Activated T-cell treated with anti-CD3 and anti-CD28 coated beads, Interleukin-2, amount 50 U/mL, for 4 hours (primary cell): ENCODE measurements around the gene SLC22A14. TPM values are rescaled to one million over a fixed set of nuclear protein-coding genes. Genes with fewer than 3 reads are reported as not detected.

Experiments used
- ATAC-seq, 2 donors: fragments of 200-7000 bp; cut with Tn5 transposase; one replicate each; pipeline ENCODE4 v1.10.0; 2021
- DNase-seq: peaks from one replicate; pipeline ENCODE4 v3.0.0-alpha.2; 2020
- H3K27me3 Mint-ChIP-seq: one replicate; pipeline ENCODE4 v1.8.0; 2021; ENCODE audit warnings: low read depth, mixed read lengths
- H3K36me3 Mint-ChIP-seq: one replicate; pipeline ENCODE4 v1.8.0; 2022; ENCODE audit warnings: mixed read lengths; ENCODE audit not compliant: insufficient read depth
- H3K4me1 Mint-ChIP-seq: one replicate; pipeline ENCODE4 v1.8.0; 2021; ENCODE audit warnings: low read depth, mixed read lengths
- H3K4me3 Mint-ChIP-seq: one replicate; pipeline ENCODE4 v1.8.0; 2021; ENCODE audit warnings: mild to moderate bottlenecking, moderate library complexity, mixed read lengths
- H3K9me3 Mint-ChIP-seq: one replicate; pipeline ENCODE4 v1.8.0; 2021; ENCODE audit warnings: mixed read lengths
- total RNA-seq, 3 donors: library from RNA; stranded (reverse); gene quantifications; one replicate each; pipeline ENCODE4 v1.2.1, GENCODE V29; 2021

The SLC22A14 gene
- total RNA-seq, 3 donors from 2014 or later: not detected

GRCh38 chr3:38264779-38265178, 17.3 kb upstream of the SLC22A14 start:
- Mint-ChIP-seq H3K9me3 (no peaks in the 10 kb centered on the region), H3K36me3 (peaks cover 7% of the 10 kb centered on the region), H3K4me3 (no peak overlapping the region), H3K4me1 (peaks cover 18% of the 10 kb centered on the region), H3K27me3 (no peaks in the 10 kb centered on the region)
- ATAC-seq (no peak), DNase-seq (no peak)

- Mint-ChIP-seq H3K4me1 (peaks cover 17% of the 10 kb centered on the region), H3K27me3 (no peaks in the 10 kb centered on the region), H3K9me3 (no peaks in the 10 kb centered on the region), H3K36me3 (peaks cover 7% of the 10 kb centered on the region), H3K4me3 (no peak within 1 kb of the TSS)
- DNase-seq: no peak
- no peak for ATAC-seq
These were observed 16.3 kb upstream of the SLC22A14 start, which contains the start of gene SLC22A13 for GRCh38 chr3:38265604-38266307. SLC22A13 (plus strand) TSS chr3:38265812; CDS start chr3:38265861, 49 bp downstream.

GRCh38 chr3:38266810-38267209, 15.3 kb upstream of the SLC22A14 start:
- Mint-ChIP-seq H3K4me3 (no peak overlapping the region), H3K36me3 (peaks cover 6% of the 10 kb centered on the region), H3K27me3 (no peaks in the 10 kb centered on the region), H3K9me3 (no peaks in the 10 kb centered on the region), H3K4me1 (peaks cover 17% of the 10 kb centered on the region)
- DNase-seq (no peak), ATAC-seq (no peak)

GRCh38 chr3:38267662-38268061, 14.4 kb upstream of the SLC22A14 start:
- H3K4me1 Mint-ChIP-seq: peaks cover 17% of the 10 kb centered on the region
- ATAC-seq: no peak
- no peak for DNase-seq
- H3K27me3 Mint-ChIP-seq: no peaks in the 10 kb centered on the region
- H3K4me3 Mint-ChIP-seq: no peak overlapping the region
- no peaks in the 10 kb centered on the region for H3K9me3 Mint-ChIP-seq
- H3K36me3 Mint-ChIP-seq: peaks cover 4% of the 10 kb centered on the region

GRCh38 chr3:38268087-38268486, 14.0 kb upstream of the SLC22A14 start:
- ATAC-seq: no peak
- Mint-ChIP-seq H3K27me3 (no peaks in the 10 kb centered on the region), H3K4me1 (peaks cover 17% of the 10 kb centered on the region), H3K9me3 (no peaks in the 10 kb centered on the region), H3K4me3 (no peak overlapping the region), H3K36me3 (peaks cover 4% of the 10 kb centered on the region)
- DNase-seq: no peak

- Mint-ChIP-seq H3K4me1 (peaks cover 15% of the 10 kb centered on the region), H3K4me3 (no peak overlapping the region), H3K9me3 (no peaks in the 10 kb centered on the region), H3K27me3 (no peaks in the 10 kb centered on the region), H3K36me3 (peaks cover 4% of the 10 kb centered on the region)
- ATAC-seq (no peak), DNase-seq (no peak)
These were observed 13.6 kb upstream of the SLC22A14 start for GRCh38 chr3:38268522-38268921.

- no peak for ATAC-seq
- no peak overlapping the region for H3K4me3 Mint-ChIP-seq
These were observed 11.5 kb upstream of the SLC22A14 start for GRCh38 chr3:38270606-38271005.

GRCh38 chr3:38271553-38271952, 10.5 kb upstream of the SLC22A14 start:
- DNase-seq (no peak), ATAC-seq (no peak)
- Mint-ChIP-seq H3K27me3 (no peaks in the 10 kb centered on the region), H3K4me1 (peaks cover 14% of the 10 kb centered on the region), H3K36me3 (peaks cover 2% of the 10 kb centered on the region), H3K4me3 (no peak overlapping the region), H3K9me3 (no peaks in the 10 kb centered on the region)

More at GRCh38 chr3:38270606-38271005, 11.5 kb upstream of the SLC22A14 start:
- DNase-seq: no peak
- H3K27me3 Mint-ChIP-seq: no peaks in the 10 kb centered on the region
- peaks cover 14% of the 10 kb centered on the region for H3K4me1 Mint-ChIP-seq
- peaks cover 4% of the 10 kb centered on the region for H3K36me3 Mint-ChIP-seq
- H3K9me3 Mint-ChIP-seq: no peaks in the 10 kb centered on the region

GRCh38 chr3:38274864-38275649, 7.0 kb upstream of the SLC22A14 start:
- H3K9me3 Mint-ChIP-seq: no peaks in the 10 kb centered on the region
- H3K27me3 Mint-ChIP-seq: no peaks in the 10 kb centered on the region
- ATAC-seq: no peak
- H3K4me3 Mint-ChIP-seq: no peak overlapping the region
- no peak for DNase-seq
- peaks cover 5% of the 10 kb centered on the region for H3K36me3 Mint-ChIP-seq
- H3K4me1 Mint-ChIP-seq: no peaks in the 10 kb centered on the region

- peaks cover 5% of the 10 kb centered on the region for H3K36me3 Mint-ChIP-seq
- no peak overlapping the region for H3K4me3 Mint-ChIP-seq
- no peak for ATAC-seq
- H3K4me1 Mint-ChIP-seq: no peaks in the 10 kb centered on the region
- no peaks in the 10 kb centered on the region for H3K9me3 Mint-ChIP-seq
- DNase-seq: no peak
- no peaks in the 10 kb centered on the region for H3K27me3 Mint-ChIP-seq
These were observed 6.4 kb upstream of the SLC22A14 start for GRCh38 chr3:38275658-38276057.

- Mint-ChIP-seq H3K27me3 (no peaks in the 10 kb centered on the region), H3K4me3 (no peak overlapping the region), H3K9me3 (no peaks in the 10 kb centered on the region), H3K36me3 (peaks cover 5% of the 10 kb centered on the region), H3K4me1 (no peaks in the 10 kb centered on the region)
- DNase-seq (no peak), ATAC-seq (no peak)
These were observed 5.8 kb upstream of the SLC22A14 start for GRCh38 chr3:38276081-38276916.

- no peaks in the 10 kb centered on the region for H3K4me1 Mint-ChIP-seq
- H3K36me3 Mint-ChIP-seq: peaks cover 5% of the 10 kb centered on the region
- DNase-seq (no peak), ATAC-seq (no peak)
- no peaks in the 10 kb centered on the region for H3K9me3 Mint-ChIP-seq
- H3K27me3 Mint-ChIP-seq: no peaks in the 10 kb centered on the region
- H3K4me3 Mint-ChIP-seq: no peak overlapping the region
These were observed 5.0 kb upstream of the SLC22A14 start for GRCh38 chr3:38276917-38277630.

- no peaks in the 10 kb centered on the region for H3K9me3 Mint-ChIP-seq
- H3K27me3 Mint-ChIP-seq: no peaks in the 10 kb centered on the region
- H3K4me3 Mint-ChIP-seq: no peak overlapping the region
- peaks cover 5% of the 10 kb centered on the region for H3K36me3 Mint-ChIP-seq
- H3K4me1 Mint-ChIP-seq: no peaks in the 10 kb centered on the region
- DNase-seq (no peak), ATAC-seq (no peak)
These were observed 3.3 kb upstream of the SLC22A14 start for GRCh38 chr3:38278841-38279240.
